Bronchial epithelial cell (primary cell): ENCODE measurements around the gene JPH2. TPM values are rescaled to one million over a fixed set of nuclear protein-coding genes. Genes with fewer than 3 reads are reported as not detected.

Experiments used
- DNase-seq: peaks from one replicate; pipeline ENCODE4 v3.0.0-alpha.2; 2010; ENCODE audit warnings: low read depth
- FAIRE-seq: peaks from 2 replicates; lab custom pipeline; 2011; peaks lifted over from hg19 to GRCh38; lab: Jason Lieb, UNC
- H3K27me3 ChIP-seq: 2 replicates; pipeline ENCODE4 v1.5.1; 2011; ENCODE audit warnings: low read length; ENCODE audit not compliant: control insufficient read depth, insufficient read depth
- H3K36me3 ChIP-seq: 2 replicates; pipeline ENCODE4 v1.5.1; 2011; ENCODE audit warnings: low read length; ENCODE audit not compliant: control insufficient read depth, insufficient read depth
- H3K4me3 ChIP-seq: 2 replicates; pipeline ENCODE4 v1.5.1; 2011; ENCODE audit warnings: mild to moderate bottlenecking, low read depth, low read length, control low read depth
- total RNA-seq: library from RNA; depleted of rRNA; stranded (reverse); fragments of >200 nt; gene quantifications from 2 replicates; pipeline ENCODE4 v1.2.1, GENCODE V29; 2014
- TF ChIP-seq, protein P1 (sequence below): IDR thresholded peaks from 2 replicates; pipeline ENCODE4 v1.5.1; 2011; ENCODE audit warnings: mild to moderate bottlenecking, moderate library complexity, low read length, control low read depth, inconsistent platforms; ENCODE audit not compliant: insufficient read depth, severe bottlenecking

JPH2 gene
- total RNA-seq, 1 donor from 2014 or later, result under 0.01 TPM

GRCh38 chr20:44070139-44070900 lies 116.7 kb downstream of the JPH2 start:
- FAIRE-seq (no peak), DNase-seq (no peak)
- TF ChIP-seq, protein P1, sequence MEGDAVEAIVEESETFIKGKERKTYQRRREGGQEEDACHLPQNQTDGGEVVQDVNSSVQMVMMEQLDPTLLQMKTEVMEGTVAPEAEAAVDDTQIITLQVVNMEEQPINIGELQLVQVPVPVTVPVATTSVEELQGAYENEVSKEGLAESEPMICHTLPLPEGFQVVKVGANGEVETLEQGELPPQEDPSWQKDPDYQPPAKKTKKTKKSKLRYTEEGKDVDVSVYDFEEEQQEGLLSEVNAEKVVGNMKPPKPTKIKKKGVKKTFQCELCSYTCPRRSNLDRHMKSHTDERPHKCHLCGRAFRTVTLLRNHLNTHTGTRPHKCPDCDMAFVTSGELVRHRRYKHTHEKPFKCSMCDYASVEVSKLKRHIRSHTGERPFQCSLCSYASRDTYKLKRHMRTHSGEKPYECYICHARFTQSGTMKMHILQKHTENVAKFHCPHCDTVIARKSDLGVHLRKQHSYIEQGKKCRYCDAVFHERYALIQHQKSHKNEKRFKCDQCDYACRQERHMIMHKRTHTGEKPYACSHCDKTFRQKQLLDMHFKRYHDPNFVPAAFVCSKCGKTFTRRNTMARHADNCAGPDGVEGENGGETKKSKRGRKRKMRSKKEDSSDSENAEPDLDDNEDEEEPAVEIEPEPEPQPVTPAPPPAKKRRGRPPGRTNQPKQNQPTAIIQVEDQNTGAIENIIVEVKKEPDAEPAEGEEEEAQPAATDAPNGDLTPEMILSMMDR, result no peak
- Histone ChIP-seq H3K27me3 (no peaks in the 10 kb centered on the region), H3K4me3 (no peak overlapping the region), H3K36me3 (no peaks in the 10 kb centered on the region)

DNA sequence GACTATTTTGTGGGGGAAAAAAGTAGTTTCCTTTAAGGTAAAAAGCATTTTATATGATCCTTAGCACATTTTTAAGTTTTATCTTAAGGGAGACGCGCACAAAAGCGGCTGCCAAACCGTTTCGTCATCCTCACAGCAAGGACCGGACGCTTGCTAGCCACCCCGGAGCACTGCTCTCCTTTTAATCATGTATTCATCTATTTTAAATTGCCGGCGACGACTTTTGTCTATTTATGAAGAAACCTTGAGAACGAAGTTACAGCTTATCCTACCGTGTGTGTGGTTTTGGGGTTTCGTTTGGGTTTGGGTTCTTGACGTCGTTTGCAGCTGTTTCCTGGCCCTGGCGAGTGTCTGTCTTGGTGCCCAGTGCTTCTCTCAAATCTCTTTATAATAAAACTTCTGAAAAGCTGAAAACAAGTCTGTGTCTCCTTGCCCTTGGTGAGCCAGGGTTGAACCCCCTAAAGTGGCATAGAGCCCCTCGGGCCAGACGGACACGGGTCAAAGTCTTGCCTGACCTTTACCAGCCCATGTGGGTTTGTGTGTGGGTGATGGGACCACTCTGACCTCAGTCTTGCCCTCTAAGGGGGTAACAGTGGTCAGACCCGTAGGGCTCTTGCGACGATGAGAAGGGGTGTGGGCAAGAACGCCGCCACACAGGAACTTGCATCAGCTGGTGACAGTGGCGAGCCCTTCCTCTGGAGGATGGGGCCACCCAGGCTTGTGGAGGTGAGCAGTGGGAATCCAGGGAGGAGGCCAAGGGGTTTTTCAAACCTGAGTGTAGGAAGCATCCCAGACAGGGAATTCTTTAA lies 117.6 kb downstream of the JPH2 start:
- TF ChIP-seq, protein P1, result no peak
- FAIRE-seq (no peak), DNase-seq (no peak)
- Histone ChIP-seq H3K27me3 (no peaks in the 10 kb centered on the region), H3K4me3 (no peak overlapping the region), H3K36me3 (no peaks in the 10 kb centered on the region)

- H3K27me3 ChIP-seq, result no peaks in the 10 kb centered on the region
- no peaks in the 10 kb centered on the region for H3K36me3 ChIP-seq
- H3K4me3 ChIP-seq, result no peak overlapping the region
- TF ChIP-seq, protein P1, result no peak
- FAIRE-seq (no peak), DNase-seq (no peak)
Measured at GRCh38 chr20:44068316-44069201, 118.4 kb downstream of the JPH2 start.

DNA sequence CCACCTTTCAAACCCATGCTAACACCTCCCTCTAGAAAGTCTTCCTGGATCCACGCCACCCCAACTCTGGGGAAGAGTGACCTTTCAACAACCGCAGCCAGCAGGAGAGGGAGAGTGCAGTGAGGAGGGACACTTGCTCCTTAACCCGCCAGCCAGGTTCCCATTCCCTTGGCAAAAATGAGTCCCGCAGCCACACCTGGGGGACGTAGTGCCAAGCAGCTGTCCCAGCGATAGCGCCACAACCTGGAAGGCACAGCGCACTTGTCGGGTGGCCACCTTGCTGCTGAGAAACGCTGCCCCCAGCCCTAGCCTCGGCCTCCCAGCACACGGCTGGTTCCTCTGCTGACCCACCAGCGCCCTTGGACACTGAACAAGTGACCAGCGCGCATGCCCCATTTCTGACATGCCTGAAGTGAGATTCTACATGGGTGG lies 119.3 kb downstream of the JPH2 start:
- H3K27me3 ChIP-seq, result no peaks in the 10 kb centered on the region
- H3K36me3 ChIP-seq, result no peaks in the 10 kb centered on the region
- FAIRE-seq (no peak), DNase-seq (no peak)
- TF ChIP-seq, protein P1, result no peak
- H3K4me3 ChIP-seq, result no peak overlapping the region
